Stimulated activated CD8-positive, alpha-beta memory T cell treated with anti-CD3 and anti-CD28 coated beads, Interleukin-12 subunit alpha, Interleukin-12 subunit beta, amount 100 ng/mL, for 1 hour (primary cell): ENCODE measurements around the gene SNAP23.
A peak's percentile ranks its signal among the peaks of the same experiment; 100 is the strongest.

Source experiments
- DNase-seq: peaks from one replicate; pipeline ENCODE4 v3.0.0-alpha.2; 2020; ENCODE audit warnings: low read depth

The SNAP23 gene

DNA sequence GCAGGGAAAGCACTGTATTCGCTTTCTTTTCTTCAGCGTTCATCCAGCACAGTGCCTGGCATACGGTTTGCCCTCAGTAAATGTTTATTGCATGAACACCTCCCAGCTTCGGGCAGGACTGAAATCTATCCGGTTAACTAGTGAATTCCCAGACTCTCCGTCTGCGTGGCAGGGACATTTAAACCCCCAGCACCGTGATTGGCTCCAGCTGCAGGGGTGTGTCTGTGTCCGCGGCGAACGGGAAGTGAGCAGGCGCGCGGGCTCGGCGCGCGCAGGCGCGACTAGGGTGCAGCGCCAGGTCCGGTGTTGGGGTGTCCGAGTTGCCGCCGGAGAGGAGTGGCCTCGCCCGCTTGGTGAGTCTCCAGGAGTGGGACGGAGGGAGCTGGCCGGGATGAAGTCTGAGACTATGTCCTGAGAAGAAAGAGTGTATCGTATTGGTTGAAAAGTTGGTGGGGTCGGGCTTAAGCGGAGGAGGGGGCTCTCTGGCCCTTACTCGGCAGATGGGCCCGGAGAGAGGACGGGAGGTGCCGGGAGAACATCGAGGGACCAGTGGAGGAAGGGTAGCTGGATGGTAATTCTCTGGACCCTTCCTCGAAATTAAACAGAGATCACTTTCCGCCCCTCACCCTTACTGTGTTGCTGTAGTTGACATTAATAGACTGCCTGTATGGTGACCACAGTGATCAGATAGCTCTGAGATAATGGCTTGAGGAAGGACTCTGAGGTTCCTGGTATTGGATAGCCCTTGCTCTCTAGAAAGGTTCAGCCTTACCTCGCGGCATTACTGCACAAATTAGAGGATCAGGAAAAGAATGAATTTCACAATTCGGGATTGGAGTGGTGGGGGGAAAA is at the start of gene SNAP23:
SNAP23 (plus strand) TSS at position 274 of the 852 bp plus-strand sequence. CDS start 16,213 bp downstream, outside the sequence.
- DNase-seq = peak; percentile 66

GRCh38 chr15:42447599-42447998 is 47.8 kb upstream of the SNAP23 start:
- DNase-seq = no peak

GRCh38 chr15:42448281-42448680 is 47.2 kb upstream of the SNAP23 start:
- no peak for DNase-seq

DNA sequence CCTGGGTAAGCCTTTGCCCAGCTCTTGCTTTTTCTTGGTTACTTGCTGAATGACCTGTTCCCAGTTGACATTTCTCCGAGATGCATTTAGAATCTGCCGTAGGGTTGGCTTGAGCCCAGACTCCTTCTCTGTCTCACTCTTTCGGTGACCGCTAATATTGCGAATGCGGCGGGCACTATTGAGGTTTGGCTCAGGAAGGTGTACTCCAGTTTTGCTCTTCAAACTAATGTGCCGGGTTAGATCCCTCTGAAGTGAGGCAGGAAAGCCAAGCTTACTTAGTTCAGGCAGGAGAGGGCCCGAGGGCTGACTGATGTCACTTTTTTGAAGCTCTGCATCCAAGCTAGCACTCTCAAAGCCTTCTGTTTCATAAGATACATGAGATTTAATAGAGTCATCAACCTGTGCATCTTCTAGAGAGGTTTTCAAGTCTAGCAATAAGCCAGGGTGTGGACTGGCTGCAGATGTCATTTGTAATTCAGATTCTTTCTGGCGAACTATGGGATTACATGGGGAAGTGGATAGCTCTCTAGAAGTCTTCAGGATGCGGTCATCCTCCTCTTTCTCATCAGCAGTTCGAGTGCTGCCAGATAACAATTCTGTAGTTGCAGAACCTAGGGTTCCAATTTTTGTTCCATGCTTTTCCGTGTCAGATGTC is 45.5 kb upstream of the SNAP23 start:
- DNase-seq = no peak

- DNase-seq = no peak
These were observed 45.0 kb upstream of the SNAP23 start for GRCh38 chr15:42450425-42450790.

DNA sequence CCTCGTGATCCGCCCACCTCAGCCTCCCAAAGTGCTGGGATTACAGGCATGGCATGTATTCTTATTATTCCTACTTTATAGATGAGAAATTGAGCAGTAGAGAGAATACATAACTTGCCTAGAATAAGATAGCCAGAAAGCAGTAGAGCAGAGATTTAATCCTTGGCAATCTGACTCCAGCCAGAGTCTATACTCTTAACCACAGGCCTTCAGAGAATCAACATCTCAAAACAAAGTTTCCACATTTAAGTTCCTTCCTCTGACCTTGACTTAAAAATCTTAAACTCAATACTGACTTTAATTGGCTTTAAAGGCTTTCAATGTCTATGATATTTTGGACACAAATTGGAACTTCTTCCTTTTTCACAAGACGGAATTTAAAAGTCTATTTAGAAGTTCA is 41.6 kb upstream of the SNAP23 start:
- no peak for DNase-seq

DNA sequence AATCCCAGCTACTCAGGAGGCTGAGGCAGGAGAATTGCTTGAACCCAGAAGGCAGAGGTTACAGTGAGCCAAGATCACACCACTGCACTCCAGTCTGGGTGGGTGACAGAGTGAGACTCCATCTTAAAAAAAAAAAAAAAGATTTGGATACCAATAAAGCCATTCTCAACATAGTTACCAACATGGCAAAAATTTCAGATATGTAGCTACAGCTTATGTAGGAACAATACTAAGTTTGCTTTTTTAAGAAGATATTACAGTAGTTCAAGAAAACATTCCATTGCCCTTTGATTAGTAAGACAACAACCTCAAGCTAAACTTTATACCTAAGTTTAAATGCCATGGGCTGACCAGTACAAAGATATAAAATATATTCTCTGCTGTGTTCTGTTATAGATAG is 38.9 kb upstream of the SNAP23 start:
- no peak for DNase-seq

- DNase-seq = no peak
These were observed 38.5 kb upstream of the SNAP23 start for GRCh38 chr15:42456971-42457370.

- no peak for DNase-seq
These were observed 37.7 kb upstream of the SNAP23 start for GRCh38 chr15:42457445-42458442.

DNA sequence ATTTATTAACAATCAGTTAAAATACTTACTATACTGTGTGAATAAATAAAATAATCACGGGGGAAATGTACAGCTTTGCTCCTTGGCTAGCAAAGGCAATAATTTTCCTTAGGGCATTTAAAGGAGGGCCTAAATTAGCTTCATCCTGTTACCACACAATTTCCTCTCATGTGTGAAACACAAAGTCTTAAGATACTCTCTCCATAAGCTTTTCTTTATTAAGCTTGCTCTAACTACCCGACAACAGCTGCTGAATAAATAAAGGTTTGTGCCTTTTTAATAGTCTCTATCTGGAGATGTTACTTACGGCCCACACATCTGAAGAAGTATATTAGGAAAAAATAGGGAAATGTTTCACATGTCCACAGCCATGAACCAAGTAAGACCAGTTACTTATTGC is 34.2 kb upstream of the SNAP23 start:
- DNase-seq = no peak

DNA sequence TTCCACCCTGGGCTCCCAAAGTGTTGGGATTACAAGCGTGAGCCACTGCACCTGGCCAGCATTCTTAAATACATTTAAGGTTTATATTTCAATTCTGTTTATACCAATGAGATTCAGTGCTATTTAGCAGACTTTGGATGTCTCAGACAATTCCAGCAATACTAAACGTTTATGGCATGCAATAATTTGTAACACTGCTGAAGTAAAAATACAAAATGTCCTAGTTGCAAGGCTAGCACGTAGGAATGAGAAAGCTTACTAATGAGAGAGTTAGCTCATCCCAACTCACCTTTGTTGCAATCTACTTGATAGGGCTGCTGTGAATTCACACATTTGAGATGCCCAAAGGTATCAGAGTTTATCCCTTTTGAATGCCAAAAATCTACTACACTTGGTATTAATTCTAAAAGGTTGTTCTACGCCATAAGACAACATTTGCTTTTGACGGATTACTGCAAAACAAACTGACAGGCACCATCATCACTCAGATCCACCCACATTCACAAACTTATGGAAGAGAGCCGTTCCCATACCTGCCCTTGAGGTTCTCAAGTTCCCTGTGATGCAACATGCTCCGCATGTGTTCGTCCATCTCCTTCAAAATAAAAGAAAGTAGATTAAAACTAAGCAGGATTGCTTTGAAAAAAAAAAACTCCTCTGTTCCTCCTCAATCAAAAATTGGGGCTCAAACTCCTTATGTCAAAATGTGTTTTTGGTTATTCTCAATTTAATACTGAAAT is 29.7 kb upstream of the SNAP23 start:
- no peak for DNase-seq

DNA sequence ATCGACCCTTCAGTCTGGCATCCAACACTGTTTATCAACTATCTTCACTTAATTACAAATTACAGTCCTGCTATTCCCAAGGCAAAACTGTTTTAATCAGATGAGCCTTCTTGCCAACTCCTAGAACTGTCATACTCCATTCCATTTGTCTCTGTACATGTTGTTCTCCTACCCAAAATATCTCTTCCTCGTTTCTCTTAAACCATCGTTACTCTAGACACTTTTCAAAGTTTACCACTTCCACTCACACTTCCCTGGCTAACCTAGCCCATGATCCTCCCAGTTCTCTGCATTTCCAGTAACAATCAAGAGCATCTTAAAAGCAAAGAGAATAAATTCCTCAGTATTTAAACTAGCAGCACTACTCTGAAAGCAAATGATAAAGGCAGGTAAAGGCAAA is 24.4 kb upstream of the SNAP23 start:
- DNase-seq = no peak

DNA sequence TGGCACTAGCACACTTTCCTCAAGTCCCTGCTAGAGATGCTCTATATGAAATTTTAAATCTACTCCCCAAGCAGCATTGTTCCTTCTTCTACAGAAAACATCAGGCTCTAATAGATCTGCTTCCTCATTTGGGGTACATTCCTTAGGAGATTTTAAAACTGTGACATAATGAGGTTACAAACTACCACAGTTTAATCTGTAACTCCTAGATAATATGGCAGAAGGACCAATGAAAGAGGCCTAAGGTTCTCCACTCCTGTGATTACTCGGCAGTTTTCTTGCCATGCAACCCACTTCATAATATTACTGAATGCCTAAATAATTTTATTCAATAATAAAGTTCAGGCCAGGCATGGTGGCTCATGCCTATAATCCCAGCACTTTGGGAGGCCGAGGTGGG is 20.6 kb upstream of the SNAP23 start:
- DNase-seq = no peak

DNA sequence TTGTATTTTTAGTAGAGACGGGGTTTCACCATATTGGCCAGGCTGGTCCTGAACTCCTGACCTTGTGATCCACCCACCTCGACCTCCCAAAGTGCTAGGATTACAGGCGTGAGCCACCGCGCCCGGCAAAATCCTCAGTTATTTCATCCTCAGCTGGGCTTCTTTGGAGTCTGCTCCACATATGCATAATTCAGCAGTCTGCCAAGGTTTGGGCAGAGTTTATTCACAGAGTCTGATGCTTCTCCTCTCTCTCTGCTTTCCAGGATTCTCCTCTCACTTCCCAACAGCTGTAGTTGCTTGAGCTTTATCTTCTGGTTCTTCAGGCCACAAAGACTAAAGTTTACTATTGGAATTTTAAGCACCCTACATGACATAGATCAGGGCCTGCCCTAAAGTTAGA is 12.7 kb upstream of the SNAP23 start:
- no peak for DNase-seq

DNA sequence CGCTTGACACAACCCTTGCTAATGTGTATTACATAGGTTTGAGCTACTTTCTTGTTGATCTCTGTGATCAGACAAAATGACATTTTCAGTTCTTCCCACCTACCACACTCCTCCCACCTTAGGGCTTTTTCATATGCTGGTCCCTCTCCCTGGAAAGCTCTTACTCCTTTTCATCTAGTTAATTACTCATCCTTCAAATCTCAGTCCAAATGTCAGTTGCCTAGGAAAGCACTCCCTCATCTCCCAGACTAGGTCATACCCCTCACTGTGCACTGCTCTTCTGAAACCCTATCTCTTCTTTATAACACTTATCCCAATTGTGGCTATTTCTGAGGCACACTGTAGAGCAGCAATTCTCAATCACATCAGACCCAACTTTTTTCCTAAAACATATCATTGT is 11.8 kb upstream of the SNAP23 start:
- no peak for DNase-seq

- no peak for DNase-seq
These were observed 5.2 kb upstream of the SNAP23 start for GRCh38 chr15:42490291-42490670.

DNA sequence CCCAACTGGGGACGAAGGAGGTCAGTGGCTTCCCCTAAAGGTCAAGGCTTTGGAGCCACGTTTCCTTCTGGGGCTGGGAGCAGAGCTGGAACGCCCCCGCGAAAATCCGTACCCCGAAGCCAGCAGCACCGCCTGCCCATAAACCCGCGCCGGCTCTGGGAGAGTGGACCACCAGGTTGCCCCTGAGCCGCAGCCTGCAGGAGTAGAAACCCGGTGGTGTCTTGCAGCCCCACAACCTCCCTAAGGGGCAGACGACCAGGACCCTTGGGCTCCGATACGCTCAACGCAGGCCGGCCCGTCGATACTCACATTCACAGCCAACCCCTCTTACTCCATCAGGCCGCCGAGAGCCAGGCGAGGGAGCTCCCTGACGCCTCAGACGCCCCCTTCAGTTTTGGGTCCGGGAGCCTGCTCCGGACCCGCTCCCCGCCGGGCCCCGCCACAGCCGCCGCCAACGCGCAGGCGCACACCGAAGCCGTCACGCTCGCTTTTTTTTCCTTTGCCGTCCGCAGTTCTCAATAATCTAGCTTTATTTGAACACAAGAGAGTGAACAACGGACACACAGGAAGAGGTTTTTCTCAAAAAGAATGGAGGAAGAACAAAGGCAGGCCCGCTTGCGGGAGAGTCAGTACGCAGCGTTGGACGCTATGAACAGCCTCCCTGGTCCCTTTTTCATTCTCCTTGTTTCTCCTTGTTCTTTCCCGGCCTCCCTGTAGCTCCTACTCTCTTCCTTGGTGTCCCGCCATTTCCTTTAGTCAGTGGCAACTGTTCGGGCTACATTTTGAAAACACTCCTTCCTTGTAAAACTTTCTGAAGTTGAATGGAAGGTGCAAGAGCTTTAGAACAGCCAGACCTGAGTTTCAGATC is 4.5 kb upstream of the SNAP23 start, which contains the start of gene ZNF106:
ZNF106 (minus strand) TSS at position 471 of the 868 bp plus-strand sequence. CDS start 18,852 bp downstream, outside the sequence.
- DNase-seq = peak; percentile 80

DNA sequence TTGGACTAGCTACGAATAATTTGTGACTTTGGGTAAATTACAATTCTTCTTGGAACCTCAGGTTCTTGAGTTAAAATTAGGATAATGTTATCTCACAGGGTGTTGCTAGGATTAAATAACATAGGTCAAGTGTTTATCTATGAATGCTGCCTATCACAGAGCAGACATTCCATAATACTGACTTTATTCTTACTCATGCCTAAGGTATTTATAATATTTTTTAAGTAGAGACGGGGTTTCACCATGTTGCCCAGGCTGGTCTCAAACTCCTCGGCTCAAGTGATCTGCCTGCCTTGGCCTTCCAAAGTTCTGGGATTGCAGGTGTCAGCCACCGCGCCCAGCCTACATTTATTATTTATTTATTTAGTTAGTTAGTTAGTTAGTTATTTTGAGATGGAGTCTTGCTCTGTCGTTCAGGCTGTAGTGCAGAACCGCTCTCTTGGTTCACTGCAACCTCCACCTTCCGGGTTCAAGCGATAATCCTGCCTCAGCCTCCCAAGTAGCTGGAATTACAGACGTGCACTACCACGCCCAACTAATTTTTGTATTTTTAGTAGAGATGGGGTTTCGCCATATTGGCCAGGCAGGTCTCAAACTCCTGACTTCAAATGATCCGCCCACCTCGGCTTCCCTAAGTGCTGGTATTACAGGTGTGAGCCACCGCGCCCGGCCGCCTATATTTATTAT is 3.8 kb upstream of the SNAP23 start:
- DNase-seq = no peak

DNA sequence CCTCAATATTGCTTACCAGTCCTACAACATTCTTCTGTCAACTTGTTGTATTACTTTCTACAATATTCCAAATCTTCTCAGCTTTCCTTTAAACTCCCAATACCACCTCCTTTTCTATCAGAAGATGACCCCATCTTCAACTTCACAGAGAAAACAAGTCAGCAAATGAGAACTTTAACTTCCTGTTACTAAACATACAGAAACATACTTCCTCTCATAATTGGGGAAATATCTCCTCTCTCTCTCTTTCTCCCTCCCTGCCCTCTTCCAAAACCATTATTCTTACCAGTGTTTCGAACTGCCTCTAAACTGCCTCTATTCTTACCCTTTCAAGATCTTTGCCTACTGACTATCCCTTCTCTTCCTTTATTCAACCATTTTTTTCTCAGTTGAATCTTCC is 1.8 kb upstream of the SNAP23 start:
- DNase-seq = no peak

- DNase-seq = peak; percentile 22
These were observed 455 bp upstream of the SNAP23 start for GRCh38 chr15:42494998-42495360.
